A673 (cell line): ENCODE results near the gene SH2D2A.

Source experiments
- EZH2 ChIP-seq: fragments of 200-600 bp; sonication (generic); IDR thresholded peaks from 2 replicates; pipeline ENCODE4 v1.6.1; 2017; ENCODE audit warnings: borderline replicate concordance, low read depth, mild to moderate bottlenecking, mixed read lengths, antibody characterized with exemption, low read length; ENCODE audit not compliant: poor library complexity, severe bottlenecking
- TF ChIP-seq, protein P1 (sequence below): fragments of 300-800, 200-600 bp; sonication (generic); conservative IDR thresholded peaks from 2 replicates; pipeline ENCODE4 v1.5.1; 2017; ENCODE audit warnings: low read depth, mild to moderate bottlenecking, antibody characterized with exemption, low read length, moderate library complexity, mixed read lengths

DNA sequence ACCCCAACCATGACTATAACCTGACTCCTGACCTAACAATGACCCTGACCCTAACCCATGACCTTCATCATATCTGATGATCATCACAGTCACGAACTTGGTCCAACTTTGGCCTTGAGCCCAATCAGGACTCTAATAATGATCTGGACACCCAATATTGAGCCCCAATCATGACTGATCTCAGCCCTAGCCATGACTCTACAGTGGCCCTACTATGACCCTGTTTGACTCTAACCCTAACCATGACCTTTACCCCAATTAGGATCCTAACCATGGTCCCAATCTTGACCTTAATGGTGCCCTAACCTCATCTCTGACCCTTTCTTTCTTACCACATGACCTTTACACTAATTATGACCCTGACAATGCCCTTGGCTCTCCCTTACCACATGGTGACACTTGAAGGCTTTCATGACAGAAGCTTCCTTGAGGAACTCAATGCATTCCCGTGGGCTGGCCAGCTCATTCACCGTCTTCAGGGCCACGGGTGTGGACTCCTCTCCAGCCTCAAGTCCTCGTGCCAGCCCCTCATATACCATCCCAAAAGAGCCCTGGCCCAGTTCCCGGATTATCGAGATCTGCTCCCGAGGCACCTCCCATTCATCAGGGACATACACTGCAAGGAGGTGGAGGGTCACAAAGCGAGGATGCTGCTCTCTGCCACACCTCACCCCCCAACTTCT lies 26.1 kb upstream of the SH2D2A start:
- TF ChIP-seq, protein P1, sequence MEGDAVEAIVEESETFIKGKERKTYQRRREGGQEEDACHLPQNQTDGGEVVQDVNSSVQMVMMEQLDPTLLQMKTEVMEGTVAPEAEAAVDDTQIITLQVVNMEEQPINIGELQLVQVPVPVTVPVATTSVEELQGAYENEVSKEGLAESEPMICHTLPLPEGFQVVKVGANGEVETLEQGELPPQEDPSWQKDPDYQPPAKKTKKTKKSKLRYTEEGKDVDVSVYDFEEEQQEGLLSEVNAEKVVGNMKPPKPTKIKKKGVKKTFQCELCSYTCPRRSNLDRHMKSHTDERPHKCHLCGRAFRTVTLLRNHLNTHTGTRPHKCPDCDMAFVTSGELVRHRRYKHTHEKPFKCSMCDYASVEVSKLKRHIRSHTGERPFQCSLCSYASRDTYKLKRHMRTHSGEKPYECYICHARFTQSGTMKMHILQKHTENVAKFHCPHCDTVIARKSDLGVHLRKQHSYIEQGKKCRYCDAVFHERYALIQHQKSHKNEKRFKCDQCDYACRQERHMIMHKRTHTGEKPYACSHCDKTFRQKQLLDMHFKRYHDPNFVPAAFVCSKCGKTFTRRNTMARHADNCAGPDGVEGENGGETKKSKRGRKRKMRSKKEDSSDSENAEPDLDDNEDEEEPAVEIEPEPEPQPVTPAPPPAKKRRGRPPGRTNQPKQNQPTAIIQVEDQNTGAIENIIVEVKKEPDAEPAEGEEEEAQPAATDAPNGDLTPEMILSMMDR, result no peak
- no peak for TF ChIP-seq EZH2
